Cortex of kidney (tissue), 1 donor: ENCODE data around the gene PRSS1.

Source experiments
- DNase-seq: peaks from one replicate; lab custom pipeline; 2025; lab: John Stamatoyannopoulos, UW

Gene PRSS1

DNA sequence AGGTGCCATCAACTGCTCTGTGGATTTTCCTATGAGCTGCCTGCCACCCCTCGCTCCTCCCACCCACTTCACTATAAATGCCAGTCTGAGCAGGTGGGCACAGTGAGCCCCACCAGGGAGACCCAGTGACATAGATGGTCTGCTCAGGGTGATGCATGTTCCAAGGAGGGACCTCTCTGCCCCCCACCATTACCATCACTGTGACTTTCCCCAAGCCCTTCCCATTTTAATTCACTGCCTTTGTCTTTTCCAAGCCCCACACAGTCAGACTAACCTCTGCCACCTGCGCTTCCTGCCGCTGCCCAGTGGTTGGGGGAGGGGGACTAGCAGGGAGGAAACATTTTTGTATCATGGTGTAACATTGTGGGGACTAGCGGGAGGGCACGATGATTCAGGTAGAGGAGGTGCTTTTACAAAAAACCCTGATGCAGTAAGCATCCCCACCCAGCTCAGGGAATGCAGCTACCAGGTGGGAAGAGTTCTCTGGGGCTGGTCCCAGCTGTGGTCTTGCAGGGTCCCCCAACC, 46.1 kb downstream of the PRSS1 start:
- no peak for DNase-seq

DNA sequence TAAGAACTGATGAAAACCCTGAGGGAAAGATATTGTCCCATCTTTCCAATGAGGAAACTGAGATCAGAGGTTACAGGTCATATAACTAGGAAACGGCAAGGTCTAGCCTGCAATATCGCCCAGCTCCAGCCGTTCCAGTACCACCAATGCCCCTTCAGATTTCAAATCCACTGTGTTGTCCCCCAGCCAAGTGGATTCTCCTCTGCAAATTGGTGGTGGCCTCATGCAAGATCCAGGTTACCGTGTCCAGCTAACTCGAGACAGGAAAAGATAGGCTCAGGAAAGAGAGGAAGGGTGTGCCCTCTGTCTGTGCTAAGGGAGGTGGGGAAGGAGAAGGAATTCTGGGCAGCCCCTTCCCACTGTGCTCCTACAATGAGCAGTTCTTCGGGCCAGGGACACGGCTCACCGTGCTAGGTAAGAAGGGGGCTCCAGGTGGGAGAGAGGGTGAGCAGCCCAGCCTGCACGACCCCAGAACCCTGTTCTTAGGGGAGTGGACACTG, 46.8 kb downstream of the PRSS1 start:
- DNase-seq = no peak

DNA sequence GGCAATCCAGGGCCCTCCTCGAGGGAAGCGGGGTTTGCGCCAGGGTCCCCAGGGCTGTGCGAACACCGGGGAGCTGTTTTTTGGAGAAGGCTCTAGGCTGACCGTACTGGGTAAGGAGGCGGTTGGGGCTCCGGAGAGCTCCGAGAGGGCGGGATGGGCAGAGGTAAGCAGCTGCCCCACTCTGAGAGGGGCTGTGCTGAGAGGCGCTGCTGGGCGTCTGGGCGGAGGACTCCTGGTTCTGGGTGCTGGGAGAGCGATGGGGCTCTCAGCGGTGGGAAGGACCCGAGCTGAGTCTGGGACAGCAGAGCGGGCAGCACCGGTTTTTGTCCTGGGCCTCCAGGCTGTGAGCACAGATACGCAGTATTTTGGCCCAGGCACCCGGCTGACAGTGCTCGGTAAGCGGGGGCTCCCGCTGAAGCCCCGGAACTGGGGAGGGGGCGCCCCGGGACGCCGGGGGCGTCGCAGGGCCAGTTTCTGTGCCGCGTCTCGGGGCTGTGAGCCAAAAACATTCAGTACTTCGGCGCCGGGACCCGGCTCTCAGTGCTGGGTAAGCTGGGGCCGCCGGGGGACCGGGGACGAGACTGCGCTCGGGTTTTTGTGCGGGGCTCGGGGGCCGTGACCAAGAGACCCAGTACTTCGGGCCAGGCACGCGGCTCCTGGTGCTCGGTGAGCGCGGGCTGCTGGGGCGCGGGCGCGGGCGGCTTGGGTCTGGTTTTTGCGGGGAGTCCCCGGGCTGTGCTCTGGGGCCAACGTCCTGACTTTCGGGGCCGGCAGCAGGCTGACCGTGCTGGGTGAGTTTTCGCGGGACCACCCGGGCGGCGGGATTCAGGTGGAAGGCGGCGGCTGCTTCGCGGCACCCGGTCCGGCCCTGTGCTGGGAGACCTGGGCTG, 47.5 kb downstream of the PRSS1 start:
- no peak for DNase-seq

- DNase-seq = no peak
Measured at GRCh38 chr7:142797391-142798377, 48.4 kb downstream of the PRSS1 start.

GRCh38 chr7:142798451-142799436, 49.5 kb downstream of the PRSS1 start:
- DNase-seq = no peak

DNA sequence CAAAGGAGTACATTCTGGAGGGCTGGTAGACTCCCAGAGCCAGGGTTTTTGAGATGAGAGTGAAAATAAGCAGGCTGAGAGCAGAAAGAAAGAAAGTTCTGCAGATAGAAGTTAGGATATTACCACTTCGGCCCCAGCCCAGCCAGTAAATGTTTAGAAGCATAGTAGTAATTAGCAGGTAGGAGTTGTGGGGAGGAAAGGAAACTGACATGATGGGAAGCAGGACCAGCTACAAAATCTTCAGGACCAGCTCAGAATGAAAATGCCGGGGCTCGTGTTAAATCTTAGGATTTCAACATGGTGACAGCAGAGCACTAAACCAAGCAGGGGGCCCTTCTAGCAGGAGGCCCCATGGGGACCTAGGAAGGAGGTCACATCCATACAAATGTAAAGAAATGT, 50.2 kb downstream of the PRSS1 start:
- no peak for DNase-seq

DNA sequence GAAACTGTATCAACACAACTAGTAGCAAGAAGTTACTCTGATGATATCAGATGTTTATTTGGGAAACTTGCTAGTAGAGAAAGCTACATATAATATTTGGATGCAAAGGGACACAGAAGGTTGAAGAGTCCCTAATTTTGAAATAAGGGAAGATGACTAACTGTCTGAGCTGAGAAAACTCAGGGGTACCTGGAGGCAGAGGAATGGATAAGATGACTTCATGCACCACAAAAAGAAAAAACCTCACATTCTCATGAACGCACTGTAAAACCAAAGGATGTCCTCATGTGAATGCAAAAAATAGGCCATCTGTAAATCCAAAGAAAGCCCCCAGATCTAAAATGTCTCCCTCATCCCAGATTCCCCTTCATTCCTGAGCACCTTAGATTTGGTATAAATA, 50.8 kb downstream of the PRSS1 start:
- DNase-seq = no peak

- no peak for DNase-seq
Measured at GRCh38 chr7:142800699-142801260, 51.5 kb downstream of the PRSS1 start.

- DNase-seq = no peak
Measured at GRCh38 chr7:142801601-142802295, 52.5 kb downstream of the PRSS1 start.

- DNase-seq = no peak
Measured at GRCh38 chr7:142802301-142802700, 53.0 kb downstream of the PRSS1 start.
